AG04450 (cell line): ENCODE results near the gene SH3PXD2B. TPM values are rescaled to one million over a fixed set of nuclear protein-coding genes. Genes with fewer than 3 reads are reported as not detected.
A peak's percentile ranks its signal among the peaks of the same experiment; 100 is the strongest.
"Not testable (repeated sequence)": the region's sequence is repeated elsewhere in the genome, so short reads cannot be mapped to it uniquely, and the experiment has no call there.

Source experiments
- CTCF ChIA-PET: fragments of 300-600, 350-600 bp; formaldehyde crosslinking; extraction: SDS; loops from one replicate; lab custom pipeline; 2022; ENCODE audit warnings: antibody characterized with exemption, inconsistent platforms; lab: Charles Lee
- POLR2A ChIA-PET: fragments of 350-600 bp; formaldehyde crosslinking; extraction: SDS; loops from one replicate; lab custom pipeline; 2021; ENCODE audit warnings: antibody characterized with exemption, inconsistent platforms; lab: Yijun Ruan, JAX
- DNase-seq: peaks from one replicate; pipeline ENCODE4 v3.0.0-alpha.2; 2011; ENCODE audit warnings: low read depth, low spot score
- H3K27ac ChIP-seq: one replicate; pipeline ENCODE4 v1.5.1; 2012; ENCODE audit warnings: low read depth, low read length, control low read depth
- H3K27me3 ChIP-seq: one replicate; pipeline ENCODE4 v1.6.0; 2012; ENCODE audit warnings: low read length; ENCODE audit not compliant: control insufficient read depth, insufficient read depth
- H3K4me3 ChIP-seq: 2 replicates; pipeline ENCODE4 v1.5.1; 2011; ENCODE audit warnings: mild to moderate bottlenecking, low read depth, low read length, control low read depth
- H3K9me3 ChIP-seq: 2 replicates; pipeline ENCODE4 v1.5.1; 2012; ENCODE audit warnings: low read length; ENCODE audit not compliant: control insufficient read depth, insufficient read depth
- polyA plus RNA-seq: library from polyadenylated mRNA; depleted of rRNA; stranded (reverse); fragments of >200 nt; gene quantifications from 2 replicates; pipeline ENCODE4 v1.2.3, GENCODE V29; 2011
- TF ChIP-seq, protein P1 (sequence below): IDR thresholded peaks from 2 replicates; pipeline ENCODE4 v1.5.1; 2011; ENCODE audit warnings: low read depth, low read length, control low read depth, inconsistent platforms

Gene SH3PXD2B
- polyA plus RNA-seq, 1 experiment, result 39.1 TPM

DNA sequence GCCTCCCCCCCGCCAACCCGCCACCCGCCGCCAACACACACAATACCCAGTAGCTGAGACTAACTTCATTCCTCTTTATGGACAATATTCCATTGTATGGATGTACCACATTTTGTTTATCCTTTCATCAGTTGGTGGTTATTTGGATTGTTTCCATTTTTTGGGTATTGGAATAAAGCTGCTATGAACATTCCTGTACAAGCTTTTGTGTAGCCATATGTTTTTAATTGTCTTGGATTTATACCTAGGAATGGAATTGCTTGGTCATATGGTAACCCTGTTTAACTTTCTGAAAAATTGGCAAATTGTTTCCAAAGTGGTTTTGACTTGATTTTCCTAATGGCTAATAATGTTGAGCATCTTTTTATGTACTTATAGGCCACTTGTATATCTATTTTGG is 165.9 kb downstream of the SH3PXD2B start:
- no peaks in the 10 kb centered on the region for H3K9me3 ChIP-seq
- TF ChIP-seq, protein P1, sequence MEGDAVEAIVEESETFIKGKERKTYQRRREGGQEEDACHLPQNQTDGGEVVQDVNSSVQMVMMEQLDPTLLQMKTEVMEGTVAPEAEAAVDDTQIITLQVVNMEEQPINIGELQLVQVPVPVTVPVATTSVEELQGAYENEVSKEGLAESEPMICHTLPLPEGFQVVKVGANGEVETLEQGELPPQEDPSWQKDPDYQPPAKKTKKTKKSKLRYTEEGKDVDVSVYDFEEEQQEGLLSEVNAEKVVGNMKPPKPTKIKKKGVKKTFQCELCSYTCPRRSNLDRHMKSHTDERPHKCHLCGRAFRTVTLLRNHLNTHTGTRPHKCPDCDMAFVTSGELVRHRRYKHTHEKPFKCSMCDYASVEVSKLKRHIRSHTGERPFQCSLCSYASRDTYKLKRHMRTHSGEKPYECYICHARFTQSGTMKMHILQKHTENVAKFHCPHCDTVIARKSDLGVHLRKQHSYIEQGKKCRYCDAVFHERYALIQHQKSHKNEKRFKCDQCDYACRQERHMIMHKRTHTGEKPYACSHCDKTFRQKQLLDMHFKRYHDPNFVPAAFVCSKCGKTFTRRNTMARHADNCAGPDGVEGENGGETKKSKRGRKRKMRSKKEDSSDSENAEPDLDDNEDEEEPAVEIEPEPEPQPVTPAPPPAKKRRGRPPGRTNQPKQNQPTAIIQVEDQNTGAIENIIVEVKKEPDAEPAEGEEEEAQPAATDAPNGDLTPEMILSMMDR, result no peak
- no peak for DNase-seq
- H3K27me3 ChIP-seq, result no peaks in the 10 kb centered on the region
- H3K4me3 ChIP-seq, result no peak overlapping the region
- ChIA-PET CTCF (interaction anchor here (0.7 to 0.8 kb wide), 2 partner anchors 100 to 725 kb away, joined by 3 to 4 read pairs; no protein-coding TSS in a partner anchor), POLR2A (no interaction called here)
- H3K27ac ChIP-seq, result no peak overlapping the region

DNA sequence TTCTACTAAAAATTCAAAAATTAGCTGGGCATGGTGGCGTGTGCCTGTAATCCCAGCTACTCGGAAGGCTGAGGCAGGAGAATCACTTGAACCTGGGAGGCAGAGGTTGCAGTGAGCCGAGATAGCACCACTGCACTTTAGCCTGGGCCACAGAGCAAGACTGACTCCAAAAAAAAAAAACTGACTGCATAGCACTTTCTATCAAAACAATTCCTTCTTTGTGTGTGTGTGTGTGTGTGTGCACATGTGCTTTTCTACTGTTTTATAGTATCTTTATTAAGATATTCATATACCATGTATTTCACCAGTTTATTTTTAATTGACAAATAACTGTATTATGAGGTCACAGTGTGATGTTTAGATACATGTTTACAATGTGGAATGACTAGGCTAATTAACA is 167.2 kb downstream of the SH3PXD2B start:
- DNase-seq, H3K9me3 ChIP-seq, H3K27me3 ChIP-seq, H3K27ac ChIP-seq, POLR2A ChIA-PET, CTCF ChIA-PET, H3K4me3 ChIP-seq: not testable (repeated sequence)

DNA sequence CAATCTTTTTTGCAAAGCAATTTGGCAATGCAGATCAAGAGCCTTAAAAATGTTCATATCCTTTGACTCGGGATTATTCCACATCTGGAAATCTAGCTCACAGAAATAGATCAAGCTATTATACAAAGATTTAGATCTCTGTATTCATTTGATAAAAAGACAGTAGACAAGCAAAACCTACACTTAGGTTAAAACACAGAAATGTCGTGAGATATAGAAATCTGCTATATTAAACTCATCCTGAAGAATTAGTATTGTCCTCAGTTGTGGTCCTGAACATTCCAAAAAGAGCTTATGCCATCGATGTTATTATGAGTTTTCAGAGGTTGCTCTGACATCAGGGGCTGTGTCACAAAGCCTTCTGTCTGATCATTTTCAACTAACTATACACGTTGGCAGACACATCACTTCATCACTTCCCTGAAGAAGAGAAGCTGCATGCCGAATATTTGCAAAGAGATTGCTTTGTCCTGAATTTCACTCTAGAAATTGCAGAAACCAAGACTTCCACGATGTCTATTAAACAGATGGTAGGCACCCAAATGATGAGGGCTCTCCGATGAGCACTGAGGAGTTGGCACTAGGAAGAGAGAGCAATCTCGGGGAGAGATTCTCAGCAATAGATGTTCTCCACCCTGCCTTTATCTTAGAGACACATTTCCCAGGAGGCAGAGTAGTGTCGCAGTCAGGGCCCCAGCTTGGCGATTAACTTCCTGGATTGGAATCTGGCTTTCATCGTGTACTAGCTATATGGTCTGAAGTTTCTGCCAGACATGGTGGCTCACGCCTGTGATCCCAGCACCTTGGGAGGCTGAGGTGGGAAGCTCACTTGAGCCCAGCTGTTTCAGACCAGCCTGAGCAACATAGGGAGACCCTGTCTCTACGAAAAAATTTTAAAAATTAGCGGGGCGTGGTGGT is 168.8 kb downstream of the SH3PXD2B start:
- ChIA-PET CTCF (interaction anchor here (0.6 to 1.4 kb wide), 7 partner anchors 8 to 866 kb away, joined by 3 to 11 read pairs (median 3); partner anchors contain the start of gene FGF18), POLR2A (no interaction called here)
- Histone ChIP-seq H3K27me3 (no peaks in the 10 kb centered on the region), H3K9me3 (no peaks in the 10 kb centered on the region), H3K4me3 (no peak overlapping the region), H3K27ac (no peak overlapping the region)
- DNase-seq, result no peak
- TF ChIP-seq, protein P1, result no peak

DNA sequence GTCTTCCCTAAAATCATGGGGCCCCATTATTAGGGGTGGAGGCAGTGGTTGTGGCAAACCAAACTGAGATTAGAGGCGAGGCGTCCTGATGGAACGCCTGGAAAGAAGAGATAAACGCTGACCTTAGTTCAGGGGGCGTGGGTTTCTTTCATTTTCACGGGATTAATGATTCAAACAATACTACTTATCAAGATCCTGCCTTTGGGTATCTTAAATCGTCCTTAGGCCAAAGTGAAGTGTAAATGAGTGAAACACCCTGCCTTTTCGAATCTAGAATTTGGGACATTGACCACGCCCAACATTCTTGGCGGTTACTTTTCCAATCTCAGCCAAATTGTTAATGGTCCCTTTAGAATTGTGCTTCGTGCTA is 169.7 kb downstream of the SH3PXD2B start:
- DNase-seq, result no peak
- peak overlapping the region; percentile 65 for H3K27ac ChIP-seq
- H3K9me3 ChIP-seq, result no peaks in the 10 kb centered on the region
- ChIA-PET POLR2A (no interaction called here), CTCF (interaction anchor here (0.5 to 1.4 kb wide), 4 partner anchors 9 to 865 kb away, joined by 3 to 11 read pairs (median 4); partner anchors contain the start of gene FGF18)
- H3K4me3 ChIP-seq, result peak overlapping the region; percentile 78
- H3K27me3 ChIP-seq, result no peaks in the 10 kb centered on the region
- TF ChIP-seq, protein P1, result no peak

DNA sequence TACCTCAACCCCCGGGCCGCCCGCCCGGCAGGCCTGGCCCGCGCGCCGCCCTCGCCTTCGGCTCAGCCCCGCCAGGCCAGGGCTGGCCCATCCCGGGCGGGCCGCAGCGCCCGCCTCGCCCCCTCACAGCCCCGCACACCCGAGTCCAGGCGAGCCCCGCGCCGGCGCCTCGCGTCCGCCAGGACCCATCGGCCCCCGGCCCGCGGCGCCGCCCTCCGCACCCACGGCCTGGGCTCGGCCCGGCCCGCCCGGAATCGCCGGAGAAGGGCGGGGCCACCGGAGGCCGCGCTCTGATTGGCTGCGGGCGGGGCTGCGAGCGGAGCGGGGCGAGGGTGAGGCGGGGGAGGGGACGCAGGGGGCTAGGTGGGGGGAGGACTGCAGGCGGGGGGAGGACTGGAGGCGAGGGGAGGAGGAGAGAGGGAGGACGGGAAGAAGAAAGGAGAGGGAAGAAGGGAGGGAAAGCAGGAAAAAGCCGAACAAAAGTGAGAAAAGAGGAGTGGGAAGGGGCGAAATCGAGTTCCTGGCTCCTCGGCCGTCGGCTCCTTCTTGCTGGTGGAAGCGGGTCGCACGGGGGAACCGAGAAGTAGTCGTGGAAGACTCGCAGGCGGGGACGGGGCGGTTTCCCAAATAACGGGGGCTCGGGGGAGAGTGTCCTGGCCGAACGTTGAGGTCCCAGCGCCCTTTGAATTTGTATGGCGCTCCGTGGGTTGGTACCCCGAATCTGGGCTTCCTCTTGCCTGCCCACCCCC is 170.3 kb downstream of the SH3PXD2B start:
- ChIA-PET POLR2A (interaction anchor here (0.6 to 1.9 kb wide), 3 partner anchors 71 to 277 kb away, joined by 3 to 14 read pairs (median 5); partner anchors contain the start of genes FBXW11 and STK10), CTCF (interaction anchor here (1.0 to 2.4 kb wide), 6 partner anchors 71 to 864 kb away, joined by 3 to 11 read pairs (median 4); partner anchors contain the start of genes FGF18 and STK10)
- DNase-seq, result no peak
- TF ChIP-seq, protein P1, result no peak
- Histone ChIP-seq H3K27ac (peak overlapping the region; percentile 65), H3K9me3 (no peaks in the 10 kb centered on the region), H3K27me3 (no peaks in the 10 kb centered on the region), H3K4me3 (peak overlapping the region; percentile 79)
